ENCODE results near the gene NPM3. TPM values are rescaled to one million over a fixed set of nuclear protein-coding genes. Genes with fewer than 3 reads are reported as not detected.

The NPM3 gene
- total and polyA plus RNA-seq, 2 of the 8 experiments (the other 6 are each of a cell fraction or from before 2014, with no cell fraction given) = 127 to 175 TPM

DNA sequence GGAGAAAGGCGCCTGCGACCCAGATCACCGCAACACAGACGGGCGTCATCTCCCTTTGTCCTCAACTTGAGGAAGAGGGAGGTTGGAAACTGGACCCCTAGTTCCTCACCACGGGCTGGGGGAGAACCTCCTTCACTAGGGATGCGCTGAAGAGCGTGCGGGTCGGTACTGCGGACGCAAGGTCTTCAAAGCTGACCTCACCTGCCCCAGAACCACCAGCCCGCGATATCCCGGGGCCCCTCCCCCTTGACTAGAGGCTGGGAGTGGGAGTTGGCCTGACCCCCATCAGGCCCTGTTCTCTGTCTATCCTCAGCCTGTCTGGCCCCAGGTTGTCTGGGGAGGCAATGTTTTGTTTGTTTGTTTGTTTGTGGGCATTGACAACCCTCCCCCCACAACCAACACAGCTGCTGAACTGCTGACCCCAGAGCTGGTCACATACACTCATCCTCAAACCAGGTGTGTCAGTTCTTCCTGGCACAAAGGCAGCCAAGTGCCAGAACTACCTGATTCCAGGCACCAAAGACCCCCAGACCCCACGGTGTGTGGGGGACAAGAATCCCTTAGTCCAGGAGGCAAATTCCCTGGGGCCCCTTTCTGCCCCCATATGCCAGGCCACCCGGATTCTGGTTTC, 2.9 kb downstream of the NPM3 start:
- no peak for FAIRE-seq

More for the DNA sequence above, 2.9 kb downstream of the NPM3 start:
- ChIA-PET CTCF (ENCODE audit: partially characterized antibody) (interaction anchor here (0.8 to 9.8 kb wide), 50 partner anchors 9 to 566 kb away, joined by 3 to 246 read pairs (median 6); partner anchors contain the start of genes FBXW4, KCNIP2 and OGA), POLR2A (ENCODE audit: partially characterized antibody) (interaction anchor here (1.1 to 9.1 kb wide), 5 partner anchors 11 to 182 kb away, joined by 4 to 66 read pairs (median 6); partner anchors contain the start of gene OGA)
- Histone ChIP-seq H3K23ac (ENCODE audit: insufficient read length) (no peak overlapping the region), H3K27ac (ENCODE audit: low read depth, low read length) (no peak overlapping the region), H3K56ac (replicated peaks; ENCODE audit: insufficient read length, low read depth, low read length) (no peak overlapping the region), H3K23me2 (ENCODE audit: low read depth, low read length) (peaks cover 34% of the 10 kb centered on the region), H2AK5ac (ENCODE audit: low read depth, low read length) (no peak overlapping the region), H3K79me1 (ENCODE audit: low read depth, low read length) (peaks cover 7% of the 10 kb centered on the region), H3K9me3 (ENCODE audit: insufficient read depth in 2 of 2, low read depth in 1 of 2, low read length in 1 of 2) (no peaks in the 10 kb centered on the region), H3K4me2 (ENCODE audit: insufficient read depth in 1 of 2, low read depth in 2 of 2, low read length in 2 of 2) (peak overlapping the region; percentile 91 to 95), H4K5ac (ENCODE audit: insufficient read length, low read depth, low read length) (no peak overlapping the region), H2BK120ac (replicated peaks; ENCODE audit: low read depth, low read length) (no peak overlapping the region), H3K9ac (replicated peaks in 1 of 4; ENCODE audit: extremely low read depth in 1 of 4, low read depth in 3 of 4, low read length in 3 of 4) (no peak overlapping the region; a peak in 1 of 7 replicates), H2BK12ac (ENCODE audit: low read depth, low read length) (no peak overlapping the region), H2BK5ac (ENCODE audit: low read depth, low read length) (no peak overlapping the region), H3K14ac (ENCODE audit: insufficient read length) (no peak overlapping the region), H4K20me1 (replicated peaks in 1 of 2; ENCODE audit: control insufficient read depth in 1 of 2, insufficient read depth in 2 of 2, low read length in 2 of 2) (peaks cover 15 to 29% of the 10 kb centered on the region in 2 experiments), H3K4ac (replicated peaks; ENCODE audit: insufficient read length, low read depth, low read length) (no peak overlapping the region), H4K8ac (ENCODE audit: extremely low read depth, insufficient read depth, low read length) (no peak overlapping the region), H3K36me3 (ENCODE audit: control insufficient read depth in 2 of 4, insufficient read depth in 4 of 4, low read length in 3 of 4) (no peaks in the 10 kb centered on the region; a peak in 2 of 8 replicates), H3K27me3 (replicated peaks in 1 of 4; ENCODE audit: control insufficient read depth in 3 of 4, extremely low read depth in 1 of 4, insufficient read depth in 3 of 4, low read length in 3 of 4) (peaks cover 29 to 42% (median 35%) of the 10 kb centered on the region in 4 experiments), H2AFZ (ENCODE audit: low read length) (no peak overlapping the region), H3K4me1 (replicated peaks in 1 of 4; ENCODE audit: control insufficient read depth in 3 of 4, insufficient read depth in 4 of 4, low read length in 3 of 4) (peaks cover 4 to 38% (median 21%) of the 10 kb centered on the region in 4 experiments), H2BK20ac (ENCODE audit: low read length) (no peak overlapping the region), H3K79me2 (ENCODE audit: control insufficient read depth in 1 of 2, insufficient read depth in 2 of 2, low read length in 2 of 2) (peaks cover 0 to 8% of the 10 kb centered on the region in 2 experiments; a peak in 1 of 4 replicates), H3K4me3 (ENCODE audit: extremely low read depth in 1 of 4, insufficient read depth in 2 of 4, low read depth in 3 of 4, low read length in 4 of 4) (peak overlapping the region in 3 of 4 experiments; percentile 11 to 60 (median 23); a peak in 4 of 8 replicates), H2BK15ac (ENCODE audit: low read length) (peak overlapping the region; percentile 88), H3K18ac (ENCODE audit: extremely low read depth, low read length) (no peak overlapping the region), H4K91ac (replicated peaks; ENCODE audit: insufficient read length, low read length) (no peak overlapping the region)
- 43% methylated on average over 14 of the region's 17 CpGs; no CpG with 5 or more reads in 1 of the 2 experiments for WGBS, 2 experiments (ENCODE audit: extremely low coverage in 1 of 2, insufficient coverage in 1 of 2, insufficient read length in 1 of 2, insufficient replicate concordance in 2 of 2, low coverage in 1 of 2, low lambda C conversion rate in 2 of 2, missing lambda C conversion rate in 1 of 2)
- no peak for DNase-seq (ENCODE audit: low read depth in 1 of 2, low spot score in 2 of 2)
- no peak for TF ChIP-seq KDM4A (IDR thresholded peaks at IDR 0.05; ENCODE audit: low read depth, low read length, severe bottlenecking)
- TF ChIP-seq RBBP5 (IDR thresholded peaks at IDR 0.05; ENCODE audit: borderline replicate concordance, low read depth, low read length) = no peak
- no peak for TF ChIP-seq GTF2F1 (IDR thresholded peaks at IDR 0.05; ENCODE audit: borderline replicate concordance, low read depth, low read length)
- no peak for TF ChIP-seq JUN (IDR thresholded peaks at IDR 0.05; ENCODE audit: low read depth, low read length)

All from H1 (cell line).